Left renal pelvis (tissue), 4 donors: ENCODE results near the gene SPECC1. TPM values are rescaled to one million over a fixed set of nuclear protein-coding genes. Genes with fewer than 3 reads are reported as not detected.

Experiments used
- DNase-seq, 4 donors: peaks; one replicate each; pipeline ENCODE4 v3.0.0-alpha.2; 2013; ENCODE audit warnings: low read depth in 4 of 4, low spot score in 3 of 4
- polyA plus RNA-seq, 4 donors: library from polyadenylated mRNA; unstranded; fragments of 120-200 nt; gene quantifications; one replicate each; pipeline ENCODE4 v1.2.1, GENCODE V29; 2013; ENCODE audit not compliant: insufficient read length in 4 of 4

SPECC1 gene
- polyA plus RNA-seq, 4 donors = 12.4 to 24.0 (median 16.9) TPM

DNA sequence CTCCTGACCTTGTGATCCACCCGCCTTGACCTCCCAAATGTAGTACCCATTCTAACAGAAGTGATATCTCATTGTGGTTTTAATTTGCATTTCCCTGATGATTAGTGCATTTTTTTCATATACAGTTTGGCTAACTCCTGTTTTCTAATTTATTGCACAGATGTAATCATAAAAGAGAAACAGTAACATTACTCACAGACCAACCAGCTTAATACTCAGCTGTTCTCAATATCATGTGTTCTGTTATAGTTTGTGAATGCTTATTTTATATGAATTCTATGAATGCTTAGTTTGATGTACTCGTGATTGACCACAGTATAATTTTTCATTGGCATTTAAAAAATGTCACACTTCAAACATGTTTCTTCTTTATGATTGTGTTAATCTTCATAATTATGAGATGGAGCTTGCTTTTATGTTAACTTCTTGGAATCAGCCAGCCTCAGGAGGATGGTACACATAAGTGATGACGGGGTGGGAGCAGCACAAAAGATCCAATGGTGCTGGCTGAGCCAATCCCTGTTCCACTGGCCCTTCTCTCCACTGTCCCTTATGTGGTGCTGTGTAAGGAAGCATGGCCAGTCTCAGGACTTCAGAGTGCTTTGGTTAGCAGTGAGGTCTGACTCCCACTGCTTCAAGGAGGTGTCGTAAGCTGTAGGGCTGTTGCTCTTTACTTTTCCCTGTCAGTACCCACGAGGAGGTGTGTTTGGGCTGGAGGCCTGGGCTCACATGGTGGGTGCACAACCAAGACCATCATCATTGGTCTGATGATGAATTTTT lies 191.0 kb downstream of the SPECC1 start:
- DNase-seq = no peak

DNA sequence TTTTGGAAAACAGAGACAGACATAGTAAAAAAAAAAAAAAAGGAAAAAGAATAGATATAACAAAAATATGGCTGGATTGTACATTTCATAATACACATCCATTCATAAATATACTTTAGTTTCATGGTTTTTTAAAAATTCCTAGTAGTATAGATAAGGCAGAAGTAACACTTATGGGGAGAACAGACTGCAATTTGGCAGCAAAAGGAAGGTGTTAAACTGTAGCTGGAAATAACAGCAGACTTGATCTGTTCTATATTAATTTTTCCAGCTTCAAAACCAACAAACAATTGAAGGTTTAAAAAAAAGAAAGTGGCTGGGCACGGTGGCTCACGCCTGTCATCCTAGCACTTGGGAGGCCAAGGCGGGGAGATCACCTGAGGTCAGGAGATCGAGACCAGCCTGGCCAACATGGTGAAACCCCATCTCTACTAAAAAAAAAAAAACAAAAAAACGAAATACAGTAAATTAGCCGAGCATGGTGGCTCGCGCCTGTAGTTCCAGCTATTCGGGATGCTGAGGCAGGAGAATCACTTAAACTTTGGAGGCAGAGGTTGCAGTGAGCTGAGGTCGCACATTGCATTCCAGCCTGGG lies 191.8 kb downstream of the SPECC1 start:
- no peak for DNase-seq

DNA sequence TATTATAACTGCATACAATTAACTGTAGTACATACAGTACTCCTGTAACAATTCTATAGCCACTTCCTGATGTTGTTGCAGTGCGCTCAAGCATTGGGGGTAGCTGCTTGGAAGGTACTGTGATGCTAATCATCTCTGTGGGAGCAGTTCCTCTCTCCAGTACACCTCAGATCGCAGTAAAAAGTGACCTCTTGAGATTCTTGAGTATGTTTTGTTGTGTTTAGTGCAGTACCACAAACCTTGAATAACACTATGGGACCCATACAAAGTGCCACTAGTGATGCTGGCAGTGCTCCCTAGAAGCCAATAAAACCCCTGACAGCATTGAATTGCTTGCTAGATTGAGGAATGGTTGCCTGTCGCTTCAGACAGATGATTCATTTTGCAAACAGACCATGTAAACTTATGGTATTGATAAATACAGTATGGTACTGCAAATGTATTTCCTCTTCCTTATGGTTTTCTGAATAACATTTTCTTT lies 193.0 kb downstream of the SPECC1 start:
- DNase-seq = no peak

DNA sequence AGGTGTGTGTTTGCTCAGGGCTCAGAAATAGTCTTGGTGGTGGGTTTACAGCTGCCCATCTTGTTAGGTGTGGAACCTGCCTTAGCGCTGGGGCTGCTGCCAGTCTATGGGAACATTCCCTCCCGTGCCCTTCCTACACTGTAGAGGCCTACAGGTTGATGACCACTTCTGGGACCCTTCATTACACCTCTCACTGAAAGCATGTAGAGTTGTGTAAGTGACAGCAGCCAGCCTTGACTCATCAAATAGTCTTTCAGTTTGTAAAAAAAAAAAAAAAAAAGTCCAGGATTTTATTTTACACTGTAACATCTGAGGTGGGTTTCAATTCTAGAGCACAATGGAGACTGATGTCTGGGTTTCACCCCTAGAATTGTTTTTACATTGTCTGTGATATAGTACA lies 193.9 kb downstream of the SPECC1 start:
- DNase-seq = no peak

DNA sequence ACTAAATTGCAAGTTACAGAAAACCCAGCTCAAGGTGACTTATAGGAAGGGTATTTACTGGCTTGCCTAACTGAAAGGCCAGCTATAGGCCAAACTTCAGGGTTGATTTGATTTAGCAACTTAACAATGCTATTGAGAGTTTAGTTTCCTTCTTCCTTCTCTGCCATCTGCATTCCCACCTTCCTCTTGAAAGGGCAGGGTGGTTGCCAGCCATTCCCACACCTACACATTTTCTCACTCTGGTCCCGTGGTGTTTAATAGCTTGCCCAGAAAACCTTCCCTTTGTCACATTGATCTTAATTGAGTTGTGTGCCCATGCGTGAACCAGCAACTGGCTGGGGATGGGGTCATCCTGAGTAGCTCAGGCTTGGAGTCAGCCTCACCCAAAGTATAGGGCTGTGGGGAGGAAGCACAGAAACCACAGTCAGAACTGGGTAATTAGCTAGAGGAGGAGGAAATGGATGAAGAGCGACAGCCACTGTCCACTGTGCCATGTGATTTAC lies 194.7 kb downstream of the SPECC1 start:
- DNase-seq = no peak

DNA sequence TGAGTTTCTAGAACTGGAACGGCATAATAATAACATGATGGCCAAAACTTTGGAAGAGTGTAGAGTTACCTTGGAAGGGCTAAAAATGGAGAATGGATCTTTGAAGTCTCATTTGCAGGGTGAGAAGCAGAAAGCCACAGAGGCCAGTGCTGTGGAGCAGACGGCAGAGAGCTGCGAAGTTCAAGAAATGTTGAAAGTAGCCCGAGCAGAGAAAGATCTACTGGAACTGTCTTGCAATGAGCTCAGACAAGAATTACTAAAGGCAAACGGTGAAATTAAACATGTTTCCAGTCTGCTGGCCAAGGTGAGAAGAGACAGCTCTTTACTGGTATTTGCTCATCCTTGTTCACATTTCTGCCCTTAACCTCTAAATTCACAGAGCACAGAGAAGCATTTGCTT lies 196.4 kb downstream of the SPECC1 start:
- no peak for DNase-seq

DNA sequence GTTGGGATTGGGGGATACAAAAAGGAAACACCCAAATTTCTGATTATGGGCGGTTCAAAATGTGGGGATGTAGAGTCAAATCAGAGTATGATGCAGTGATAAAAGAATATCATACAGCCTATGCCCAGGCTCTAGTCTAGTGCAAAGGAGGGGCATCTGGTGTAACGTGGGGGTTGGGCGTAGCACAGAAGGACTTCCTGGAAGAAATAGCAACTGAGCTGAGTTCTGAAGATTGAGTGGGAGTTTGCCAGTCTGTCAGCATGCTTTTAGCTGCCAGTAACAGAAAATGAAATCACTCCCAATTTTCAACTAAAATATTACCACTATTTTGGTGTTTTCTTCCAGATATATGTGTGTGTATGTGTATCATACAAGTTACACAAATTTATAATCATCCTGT lies 196.9 kb downstream of the SPECC1 start:
- DNase-seq = no peak

DNA sequence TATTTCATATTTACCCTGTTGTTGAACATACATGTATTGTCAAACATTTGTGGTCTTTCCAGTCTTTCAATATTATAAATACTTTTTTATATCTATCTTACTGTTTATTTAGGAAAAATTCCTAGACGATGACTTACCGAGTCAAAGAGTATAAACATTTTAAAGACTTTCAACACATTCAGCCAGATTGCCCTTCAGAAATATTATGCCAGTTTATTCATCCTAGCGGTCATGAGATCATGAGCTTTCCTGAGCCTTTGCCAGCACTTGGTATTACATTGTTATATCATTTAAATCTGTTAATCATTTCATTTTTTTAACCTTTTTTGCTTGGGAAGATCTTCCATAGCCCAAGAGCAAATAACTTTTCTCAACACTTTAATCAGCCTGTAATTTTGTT lies 197.4 kb downstream of the SPECC1 start:
- DNase-seq = no peak

DNA sequence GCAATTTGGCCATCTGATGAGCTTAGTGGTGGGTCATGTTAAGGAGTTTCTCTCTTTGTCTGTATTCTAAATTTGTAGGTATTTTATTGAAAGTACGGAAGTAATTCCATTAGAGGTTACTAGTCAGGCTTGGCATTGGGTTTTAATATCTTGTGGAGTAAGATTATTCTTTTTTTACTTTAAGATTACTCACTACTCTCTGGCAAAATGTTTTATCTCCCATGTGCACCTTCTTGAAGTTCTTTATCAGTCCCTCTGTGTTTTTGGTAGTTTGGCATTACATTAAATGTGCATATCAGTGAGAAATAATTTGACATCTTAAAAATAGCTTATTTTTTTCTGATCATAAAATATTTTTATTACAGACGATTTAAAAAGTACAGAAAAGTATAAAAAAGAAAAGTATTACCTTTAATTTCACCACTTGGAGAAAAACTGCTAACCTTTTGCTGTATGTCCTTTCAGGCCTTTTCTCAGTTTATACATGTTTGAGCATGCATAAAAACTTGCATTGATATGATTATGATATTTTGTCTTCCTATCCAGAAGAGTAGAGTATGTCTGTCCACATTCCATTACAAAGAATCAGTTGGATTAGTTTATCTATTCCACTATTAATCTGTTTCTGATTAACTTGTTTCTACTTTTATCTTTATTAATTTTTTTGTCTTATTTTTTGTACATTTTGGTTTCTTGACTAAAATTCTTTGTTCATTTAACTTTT lies 198.3 kb downstream of the SPECC1 start:
- DNase-seq = no peak

DNA sequence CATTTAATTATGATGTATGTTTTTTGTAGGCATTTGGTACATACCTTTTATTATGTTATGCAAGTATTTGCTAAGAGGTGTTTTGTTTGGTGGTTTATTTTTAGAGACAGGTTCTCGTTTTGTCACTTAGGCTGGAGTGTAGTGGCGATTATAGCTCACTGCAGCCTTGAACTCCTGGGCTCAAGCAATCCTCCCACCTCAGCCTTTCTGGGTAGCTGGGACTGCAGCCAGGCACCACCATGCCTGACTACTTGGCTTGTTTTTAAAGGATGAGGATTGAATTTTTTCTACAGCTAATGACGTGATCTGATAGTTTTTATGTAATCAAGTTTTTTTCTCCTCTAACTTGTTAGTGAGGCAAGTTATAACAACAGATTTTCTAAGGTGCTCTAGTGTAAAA lies 199.6 kb downstream of the SPECC1 start:
- DNase-seq = no peak

DNA sequence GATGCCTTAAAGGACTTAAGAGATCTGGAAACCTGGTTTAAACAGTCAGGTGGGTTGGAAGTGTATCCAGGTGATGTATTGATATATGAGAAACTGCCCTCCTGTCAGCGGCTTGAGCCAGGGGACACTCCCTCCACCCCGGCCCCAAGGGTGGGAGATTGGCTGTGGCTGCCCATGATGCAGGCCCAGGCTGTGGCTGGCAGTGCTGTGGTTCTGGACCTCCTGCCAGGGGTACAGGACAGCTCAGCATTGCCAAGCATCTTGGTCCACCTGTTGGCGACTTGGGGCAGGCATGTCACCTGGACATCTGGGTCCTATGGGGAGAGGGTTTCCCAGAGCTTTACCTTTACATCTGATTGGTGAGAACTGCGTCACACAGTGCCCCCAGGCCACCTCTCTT lies 201.0 kb downstream of the SPECC1 start:
- no peak for DNase-seq

DNA sequence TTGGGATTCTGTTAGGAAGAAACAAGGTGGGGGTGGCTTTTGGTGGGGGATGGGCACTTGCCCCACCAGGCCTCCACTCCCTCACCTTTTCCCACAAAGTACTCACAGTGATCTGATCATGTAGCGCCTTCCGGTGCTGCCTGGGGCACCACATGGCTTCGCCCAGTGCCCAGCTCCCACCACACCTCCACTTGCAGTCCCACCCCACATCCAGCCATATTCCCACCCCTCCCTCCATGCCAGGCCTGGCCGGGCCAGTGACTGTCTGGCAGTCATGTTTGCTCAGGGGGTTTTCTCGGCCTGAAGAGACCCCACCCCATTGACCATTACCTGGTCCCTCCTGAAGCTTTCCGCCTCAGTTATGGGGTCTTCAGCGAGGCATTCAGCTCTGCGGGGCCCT lies 201.5 kb downstream of the SPECC1 start:
- no peak for DNase-seq

DNA sequence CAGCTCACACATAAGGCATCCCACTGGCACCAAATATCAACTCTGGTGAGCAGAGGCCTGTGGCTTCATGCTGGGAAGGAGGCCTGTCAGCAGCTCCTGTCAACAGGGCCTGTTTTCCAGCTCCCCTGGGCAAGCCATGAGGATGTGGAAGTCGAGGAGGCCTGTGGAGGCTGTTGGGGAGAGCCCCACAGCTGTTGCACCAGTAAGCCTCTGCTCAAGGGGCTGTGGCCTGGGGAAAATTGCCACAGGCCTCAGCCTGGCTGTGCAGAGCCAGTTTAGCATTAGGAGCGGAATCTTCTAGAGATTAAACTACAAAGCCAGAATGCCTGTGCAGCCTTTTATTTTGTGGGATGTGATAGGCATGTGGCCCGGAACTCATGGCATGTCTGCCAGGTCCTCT lies 202.1 kb downstream of the SPECC1 start:
- no peak for DNase-seq

DNA sequence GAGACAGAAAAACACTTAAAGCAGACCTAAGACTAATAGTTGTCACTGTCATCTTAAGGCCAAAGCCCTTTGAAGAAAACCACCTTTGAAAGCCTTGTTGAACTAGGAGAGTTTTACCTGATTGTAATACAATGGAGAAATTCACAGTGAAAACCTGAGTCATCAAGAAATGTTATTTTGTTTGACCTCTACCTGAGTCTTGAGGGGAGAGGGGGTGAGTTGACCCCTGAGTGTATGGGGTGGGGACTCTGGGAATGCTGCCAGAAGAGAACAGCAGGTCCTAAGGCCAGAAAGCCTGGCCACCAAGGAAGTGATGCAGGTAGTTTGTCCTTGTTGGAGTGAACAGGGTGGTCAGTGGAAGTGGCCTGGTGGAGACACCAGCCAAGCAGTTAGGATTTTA lies 204.3 kb downstream of the SPECC1 start:
- DNase-seq = no peak

DNA sequence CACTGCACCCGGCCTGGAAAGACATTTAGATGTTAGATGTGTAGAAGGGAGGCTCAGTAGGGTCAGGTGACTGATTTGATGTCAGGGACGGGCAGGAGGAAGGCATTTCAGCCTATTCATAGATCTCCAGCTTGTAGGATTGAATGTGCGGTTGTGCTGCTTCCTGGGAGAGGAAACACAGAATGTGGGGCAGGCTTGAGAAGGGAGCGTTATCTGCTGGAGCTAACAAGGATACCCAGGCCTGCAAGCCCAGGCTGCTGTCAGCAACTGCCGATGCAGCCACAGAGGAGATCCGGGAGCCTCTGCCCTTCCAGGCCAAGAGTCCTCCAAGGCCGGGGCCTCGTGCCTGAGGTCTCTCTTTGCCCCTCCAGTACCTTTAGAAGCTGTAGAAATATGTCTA lies 205.6 kb downstream of the SPECC1 start:
- no peak for DNase-seq

DNA sequence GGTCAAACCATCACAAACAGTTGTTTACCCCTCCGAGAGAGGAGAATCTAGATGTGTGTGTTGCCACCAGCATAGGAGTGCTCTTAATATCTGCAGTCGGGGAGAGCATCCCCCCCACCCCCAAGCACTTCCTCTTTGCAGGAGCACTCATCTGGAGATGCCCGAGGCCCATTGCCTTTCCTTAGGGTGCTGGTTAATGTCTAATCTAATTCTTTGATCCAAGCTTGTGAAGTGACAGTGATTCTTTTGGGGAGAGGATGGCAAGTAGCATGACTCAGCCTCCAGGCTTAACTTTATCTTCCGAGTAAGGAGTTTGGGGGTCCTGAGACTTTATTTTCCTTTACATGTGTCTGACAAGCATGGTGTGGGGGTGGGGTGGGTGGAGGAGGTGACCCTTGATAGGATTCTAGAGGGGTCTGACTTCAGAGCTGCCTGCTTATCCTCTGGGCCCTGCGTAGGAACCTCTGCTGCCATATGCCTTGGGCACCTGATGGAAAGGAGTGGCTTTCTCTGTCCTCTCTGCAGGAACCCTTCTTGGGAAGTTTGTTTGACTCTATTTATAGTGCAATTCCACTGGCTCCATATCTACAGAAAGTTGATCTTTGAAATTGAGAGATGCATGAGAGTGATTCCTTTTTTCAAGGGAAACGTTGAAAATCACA lies 207.1 kb downstream of the SPECC1 start:
- no peak for DNase-seq

DNA sequence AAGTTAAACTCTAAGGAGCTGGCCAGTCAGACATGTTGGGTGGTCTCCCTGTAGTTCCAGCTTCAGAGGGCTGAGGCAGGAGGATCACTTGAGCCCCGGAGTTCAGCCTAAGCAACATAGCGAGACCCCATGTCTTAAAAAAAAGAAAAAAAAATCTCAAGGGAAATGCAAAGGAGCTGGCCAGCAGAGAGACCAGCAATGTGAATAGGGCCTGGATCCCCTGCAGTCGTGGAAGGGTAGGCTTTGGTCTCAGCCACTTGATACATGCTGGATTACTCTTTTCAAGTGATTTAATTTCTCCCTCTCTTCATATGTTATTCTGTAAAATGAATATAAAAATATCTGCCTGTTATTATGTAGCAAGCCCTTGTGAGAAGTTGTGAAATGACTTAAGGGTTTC lies 207.7 kb downstream of the SPECC1 start:
- DNase-seq = no peak

DNA sequence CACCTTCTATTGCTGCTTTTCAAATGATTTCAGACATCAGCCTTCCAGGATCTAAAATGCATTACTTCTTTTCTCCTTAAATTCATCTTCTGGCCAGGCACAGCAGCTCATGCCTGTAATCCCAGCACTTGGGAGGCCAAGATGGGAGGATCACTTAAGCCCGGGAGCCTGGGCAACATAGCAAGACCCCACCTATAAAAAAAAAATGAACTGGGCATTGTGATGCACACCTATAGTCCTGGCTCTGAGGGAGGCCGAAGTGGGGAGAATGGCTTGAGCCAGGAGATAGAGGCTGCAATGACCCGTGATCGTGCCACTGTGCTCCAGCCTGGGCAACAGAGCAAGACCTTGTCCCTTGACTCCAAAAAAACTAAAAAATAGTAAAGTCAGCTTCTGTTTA lies 208.5 kb downstream of the SPECC1 start:
- no peak for DNase-seq

DNA sequence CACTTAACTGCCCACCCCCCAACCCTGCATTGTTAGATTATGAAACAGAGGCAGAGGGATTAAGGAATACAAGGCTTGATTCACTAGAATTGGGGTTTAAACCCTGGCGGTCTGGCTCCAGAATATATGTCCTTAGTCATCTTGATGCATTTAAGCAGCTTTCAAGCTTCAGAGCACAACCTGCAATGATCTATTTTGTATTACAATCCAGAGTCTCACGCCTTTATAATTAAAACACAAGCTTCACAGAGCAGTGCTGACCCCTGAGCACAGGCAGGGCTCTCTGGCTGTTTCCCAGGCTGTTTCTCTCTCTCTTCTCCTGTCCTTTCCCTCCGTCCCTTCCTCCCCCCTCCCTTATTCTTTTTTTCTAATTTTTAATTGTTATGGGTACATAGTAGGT lies 209.1 kb downstream of the SPECC1 start:
- no peak for DNase-seq

DNA sequence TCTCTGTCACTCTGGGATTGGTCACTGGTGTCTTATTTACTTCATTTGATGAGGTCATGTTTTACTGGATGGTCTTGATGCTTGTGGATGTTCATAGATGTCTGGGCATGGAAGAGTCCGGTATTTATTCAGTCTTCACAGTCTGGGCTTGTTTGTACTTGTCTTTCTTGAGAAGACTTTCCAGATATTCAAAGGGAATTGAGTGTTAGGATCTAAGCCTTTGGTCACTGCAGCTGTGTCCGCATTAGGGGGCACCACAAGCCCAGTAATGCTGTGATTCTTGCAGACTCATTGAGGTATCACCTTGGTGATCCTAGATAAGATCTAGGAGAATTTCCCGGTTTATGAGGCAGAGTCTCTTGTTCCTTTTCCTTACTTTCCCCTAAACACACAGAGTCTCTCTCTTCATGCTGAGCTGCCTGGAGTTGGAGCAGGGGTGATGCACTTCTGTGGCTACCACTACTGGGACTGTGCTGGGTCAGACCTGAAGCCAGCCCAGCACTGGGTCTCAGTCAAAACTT lies 214.7 kb downstream of the SPECC1 start:
- DNase-seq = no peak

DNA sequence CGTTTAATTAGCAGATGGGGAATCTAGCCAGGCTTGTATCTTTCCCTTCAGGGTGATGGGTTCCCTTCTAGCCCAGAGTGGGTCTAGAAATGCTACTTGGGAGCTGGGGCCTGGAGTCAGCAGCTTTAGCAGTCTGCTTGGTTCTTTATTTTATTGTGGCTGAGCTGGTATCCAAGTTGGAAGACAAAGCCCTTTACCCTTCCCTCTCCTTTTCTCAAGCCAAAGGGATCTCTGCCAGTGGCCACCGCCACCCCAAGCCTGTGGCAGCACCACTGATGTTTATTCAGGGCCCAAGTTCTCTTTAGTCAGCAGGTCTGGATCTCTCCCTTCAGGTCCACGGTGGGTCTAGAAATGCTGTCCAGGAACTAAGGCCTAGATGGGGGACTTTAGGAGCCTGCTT lies 215.2 kb downstream of the SPECC1 start:
- DNase-seq = no peak
